Lower leg skin (tissue), 3 donors: ENCODE measurements around the gene PSMD1.

Experiments used
- POLR2A ChIP-seq, 2 donors: fragments of 450-650 bp; IDR thresholded peaks; one replicate each; pipeline ENCODE4 v1.6.1; 2016 to 2017; ENCODE audit warnings: antibody characterized with exemption in 2 of 2, mild to moderate bottlenecking in 1 of 2, moderate library complexity in 1 of 2
- TF ChIP-seq, protein P1 (sequence below), 3 donors: fragments of 450-650 bp; IDR thresholded peaks; one replicate each; pipeline ENCODE4 v1.5.1; 2016; ENCODE audit warnings: antibody characterized with exemption in 3 of 3, mild to moderate bottlenecking in 3 of 3, moderate library complexity in 2 of 3

DNA sequence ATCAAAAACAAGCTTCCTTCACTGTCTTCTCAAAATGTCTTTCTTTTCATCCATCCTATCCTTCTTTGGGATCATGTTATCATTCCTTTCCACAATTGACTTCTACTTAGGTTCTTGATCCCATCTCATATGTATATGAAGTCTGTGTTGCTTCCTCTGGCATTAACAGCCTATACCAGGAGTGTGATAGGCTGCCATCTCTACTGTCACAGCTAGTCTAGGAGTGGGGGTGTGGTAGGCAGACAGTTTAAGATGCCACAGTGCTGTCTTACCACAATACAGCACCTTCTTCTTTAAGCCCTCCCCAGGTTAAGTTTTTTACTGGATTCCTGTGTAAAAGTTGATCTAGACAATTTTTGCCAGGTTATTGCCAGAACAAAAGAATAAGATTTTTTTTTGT lies 71.9 kb downstream of the PSMD1 start:
- TF ChIP-seq, protein P1, sequence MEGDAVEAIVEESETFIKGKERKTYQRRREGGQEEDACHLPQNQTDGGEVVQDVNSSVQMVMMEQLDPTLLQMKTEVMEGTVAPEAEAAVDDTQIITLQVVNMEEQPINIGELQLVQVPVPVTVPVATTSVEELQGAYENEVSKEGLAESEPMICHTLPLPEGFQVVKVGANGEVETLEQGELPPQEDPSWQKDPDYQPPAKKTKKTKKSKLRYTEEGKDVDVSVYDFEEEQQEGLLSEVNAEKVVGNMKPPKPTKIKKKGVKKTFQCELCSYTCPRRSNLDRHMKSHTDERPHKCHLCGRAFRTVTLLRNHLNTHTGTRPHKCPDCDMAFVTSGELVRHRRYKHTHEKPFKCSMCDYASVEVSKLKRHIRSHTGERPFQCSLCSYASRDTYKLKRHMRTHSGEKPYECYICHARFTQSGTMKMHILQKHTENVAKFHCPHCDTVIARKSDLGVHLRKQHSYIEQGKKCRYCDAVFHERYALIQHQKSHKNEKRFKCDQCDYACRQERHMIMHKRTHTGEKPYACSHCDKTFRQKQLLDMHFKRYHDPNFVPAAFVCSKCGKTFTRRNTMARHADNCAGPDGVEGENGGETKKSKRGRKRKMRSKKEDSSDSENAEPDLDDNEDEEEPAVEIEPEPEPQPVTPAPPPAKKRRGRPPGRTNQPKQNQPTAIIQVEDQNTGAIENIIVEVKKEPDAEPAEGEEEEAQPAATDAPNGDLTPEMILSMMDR (IDR thresholded peaks at IDR 0.05) = no peak
- TF ChIP-seq POLR2A (IDR thresholded peaks at IDR 0.05) = no peak
